HG03469 (cell line): Measurements from ENCODE around the gene KLF6.

ENCODE experiments used
- ATAC-seq: cut with Tn5 transposase; IDR thresholded peaks from one replicate; pipeline ENCODE4 v1.9.1; 2021; ENCODE audit warnings: mild to moderate bottlenecking, moderate library complexity, moderate number of reproducible peaks; ENCODE audit not compliant: unreplicated experiment

Gene KLF6

GRCh38 chr10:3759397-3759796 is 25.6 kb downstream of the KLF6 start:
- no peak for ATAC-seq

GRCh38 chr10:3758491-3758970 is 26.5 kb downstream of the KLF6 start:
- no peak for ATAC-seq

- ATAC-seq = peak; percentile 74
Observed at GRCh38 chr10:3757638-3758490, 27.1 kb downstream of the KLF6 start.

- ATAC-seq = no peak
Observed at GRCh38 chr10:3757250-3757637, 27.8 kb downstream of the KLF6 start.

- no peak for ATAC-seq
Observed at GRCh38 chr10:3756360-3756740, 28.7 kb downstream of the KLF6 start.

- ATAC-seq = no peak
Observed at GRCh38 chr10:3755440-3756359, 29.3 kb downstream of the KLF6 start.

- ATAC-seq = no peak
Observed at GRCh38 chr10:3754727-3755439, 30.1 kb downstream of the KLF6 start.

GRCh38 chr10:3750854-3751253 is 34.2 kb downstream of the KLF6 start:
- ATAC-seq = no peak

- ATAC-seq = no peak
Observed at GRCh38 chr10:3750006-3750816, 34.8 kb downstream of the KLF6 start.

- ATAC-seq = no peak
Observed at GRCh38 chr10:3749600-3749999, 35.4 kb downstream of the KLF6 start.

- no peak for ATAC-seq
Observed at GRCh38 chr10:3749011-3749410, 36.0 kb downstream of the KLF6 start.

- no peak for ATAC-seq
Observed at GRCh38 chr10:3748484-3748883, 36.5 kb downstream of the KLF6 start.

GRCh38 chr10:3747984-3748383 is 37.0 kb downstream of the KLF6 start:
- no peak for ATAC-seq

- no peak for ATAC-seq
Observed at GRCh38 chr10:3747248-3747960, 37.6 kb downstream of the KLF6 start.

- ATAC-seq = no peak
Observed at GRCh38 chr10:3746634-3747033, 38.4 kb downstream of the KLF6 start.

GRCh38 chr10:3745521-3745920 is 39.5 kb downstream of the KLF6 start:
- no peak for ATAC-seq

GRCh38 chr10:3741688-3742461 is 43.1 kb downstream of the KLF6 start:
- no peak for ATAC-seq

- no peak for ATAC-seq
Observed at GRCh38 chr10:3740157-3740871, 44.7 kb downstream of the KLF6 start.
